Activated naive CD8-positive, alpha-beta T cell treated with anti-CD3 and anti-CD28 coated beads, Interleukin-2, amount 50 U/mL, for 16 hours (primary cell): ENCODE results near the gene CYREN.
"Not testable (repeated sequence)": the region's sequence is repeated elsewhere in the genome, so short reads cannot be mapped to it uniquely, and the experiment has no call there.

ENCODE experiments used
- DNase-seq: peaks from one replicate; pipeline ENCODE4 v3.0.0-alpha.2; 2020; ENCODE audit warnings: low read depth, low spot score

Gene CYREN

DNA sequence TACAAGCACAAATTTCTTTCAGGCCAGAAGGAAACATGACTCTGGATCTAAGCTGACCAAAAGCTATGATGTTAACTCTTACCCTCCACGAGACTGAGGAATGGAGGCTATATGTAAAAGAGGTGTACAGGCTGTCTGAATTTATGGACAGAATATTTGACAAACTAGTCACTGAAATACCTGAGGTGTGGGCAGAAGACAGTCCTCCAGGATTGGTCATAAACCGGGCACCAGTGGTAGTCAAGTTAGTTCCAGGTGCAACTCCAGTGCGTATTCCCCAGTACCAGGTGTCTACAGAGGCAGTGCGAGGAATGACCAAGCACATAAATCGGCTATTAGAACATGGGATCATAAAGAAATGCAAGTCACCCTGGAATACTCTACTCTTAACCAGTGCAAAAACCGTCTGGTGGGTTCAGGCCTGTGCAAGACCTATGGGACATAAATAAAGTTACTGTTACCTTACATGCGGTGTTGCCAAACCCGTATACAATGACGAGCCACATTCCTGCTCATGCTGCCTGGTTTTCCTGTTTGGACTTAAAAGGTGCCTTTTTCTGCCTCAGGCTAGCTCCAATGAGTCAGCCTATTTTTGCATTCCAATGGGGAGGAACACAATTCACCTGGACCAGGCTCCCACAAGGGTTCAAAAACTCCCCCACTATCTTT lies 6.7 kb upstream of the CYREN start:
- DNase-seq: no peak

DNA sequence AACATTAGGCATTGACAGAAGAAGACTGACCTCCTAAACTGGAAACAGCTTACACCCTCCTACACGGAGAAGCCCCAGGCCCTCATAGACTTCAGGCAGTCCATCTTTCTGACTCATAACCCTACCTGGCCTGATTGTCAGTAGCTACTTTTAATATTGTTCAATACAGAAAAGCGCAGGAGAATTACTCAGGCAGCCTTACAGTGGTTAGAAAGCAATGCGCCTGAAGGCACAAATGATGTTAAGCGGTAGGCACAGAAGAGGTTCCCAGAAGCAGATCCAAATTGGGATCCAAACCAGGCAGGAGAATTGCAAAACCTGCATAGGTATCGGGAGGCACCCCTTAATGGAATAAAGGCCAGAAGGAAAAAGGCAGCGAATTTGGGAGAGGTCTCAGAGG lies 5.4 kb upstream of the CYREN start:
- no peak for DNase-seq

DNA sequence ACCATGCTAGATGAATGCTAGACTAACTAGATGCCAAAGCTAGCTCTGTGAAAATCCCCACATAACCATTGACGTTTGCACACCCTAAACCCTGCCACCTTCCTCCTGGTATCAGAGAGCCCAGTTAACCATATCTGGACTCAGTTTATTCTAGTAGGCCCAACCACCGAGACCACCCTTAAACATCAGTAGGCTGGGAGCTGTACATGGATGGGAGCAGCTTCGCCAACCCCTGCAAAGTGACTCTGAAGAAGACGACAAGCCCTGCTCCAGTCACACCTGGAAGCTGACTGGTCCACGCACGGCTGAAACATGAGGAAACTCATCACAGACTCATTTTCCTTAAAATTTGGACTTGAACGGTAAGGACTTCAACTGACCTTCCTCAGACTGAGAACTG lies 4.4 kb upstream of the CYREN start:
- no peak for DNase-seq

DNA sequence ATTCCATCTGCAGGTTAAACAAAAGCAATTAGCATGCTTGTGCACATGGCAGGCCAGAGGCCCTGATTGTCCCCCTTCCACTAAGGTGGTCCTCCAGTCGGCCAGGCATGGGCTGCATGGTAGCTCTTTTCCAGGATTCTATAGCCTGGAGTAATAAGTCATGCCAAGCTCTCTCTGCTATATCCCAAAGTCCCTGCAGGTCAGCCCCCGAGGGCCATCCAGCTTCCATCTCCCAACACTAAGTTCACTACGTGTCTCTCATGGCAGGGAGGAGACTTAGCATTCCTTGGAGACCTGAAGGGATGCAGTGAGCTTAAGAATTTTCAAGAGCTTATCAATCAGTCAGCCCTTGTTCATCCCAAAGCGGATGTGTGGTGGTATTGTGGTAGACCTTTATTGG lies 3.4 kb upstream of the CYREN start:
- DNase-seq: not testable (repeated sequence)

DNA sequence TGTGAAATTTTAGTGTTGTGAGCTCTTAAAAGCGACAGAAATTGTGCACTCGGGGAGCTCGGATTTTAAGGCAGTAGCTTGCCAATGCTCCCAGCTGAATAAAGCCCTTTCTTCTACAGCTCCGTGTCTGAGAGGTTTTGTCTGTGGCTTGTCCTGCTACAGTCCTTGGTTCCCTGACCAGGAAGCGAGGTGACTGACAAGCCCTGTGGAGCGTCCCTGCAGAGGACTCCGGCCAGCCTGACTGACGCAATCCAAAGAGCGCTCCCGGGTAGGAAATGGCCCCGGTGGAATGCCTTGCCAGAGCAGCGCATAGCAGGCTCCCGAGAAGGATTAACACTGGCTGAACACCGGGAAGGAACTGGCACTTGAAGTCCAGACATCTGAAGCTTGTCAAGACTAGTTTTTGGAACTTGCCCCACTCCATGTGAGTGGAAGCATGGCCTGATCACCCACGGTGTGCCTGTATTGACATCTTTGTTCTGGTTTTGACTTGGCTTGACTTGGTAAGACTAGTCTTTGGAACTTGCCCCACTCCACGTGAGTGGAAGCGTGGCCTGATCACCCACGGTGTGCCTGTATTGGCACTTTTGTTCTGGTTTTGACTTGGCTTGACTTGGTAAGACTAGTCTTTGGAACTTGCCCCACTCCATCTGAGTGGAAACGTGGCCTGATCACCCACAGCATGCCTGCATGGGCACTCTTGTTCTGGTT lies 1.2 kb upstream of the CYREN start:
- DNase-seq: not testable (repeated sequence)

DNA sequence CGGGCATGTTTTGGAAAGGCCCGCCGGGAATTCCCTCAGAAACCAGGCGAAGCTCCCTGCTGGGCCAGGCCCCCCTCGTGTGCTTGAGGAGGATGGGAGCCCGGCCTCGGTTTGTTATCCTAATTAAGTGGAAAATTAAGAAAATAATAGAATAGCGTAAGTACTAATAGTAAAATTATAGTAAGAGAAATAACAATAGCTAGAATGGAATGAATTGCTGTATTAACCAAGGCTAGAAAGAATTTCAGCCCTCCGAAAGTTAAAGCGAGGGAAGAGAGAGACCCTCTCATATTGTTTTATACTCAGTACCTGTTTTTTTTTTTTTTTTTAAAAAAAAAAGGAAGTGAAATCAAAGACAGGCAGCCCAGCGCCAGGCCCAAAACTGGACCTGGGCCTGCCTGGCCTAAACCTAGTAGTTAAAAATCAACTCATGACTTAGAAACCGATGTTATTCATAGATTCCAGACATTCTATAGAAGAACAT lies 533 bp upstream of the CYREN start:
- DNase-seq: not testable (repeated sequence)

DNA sequence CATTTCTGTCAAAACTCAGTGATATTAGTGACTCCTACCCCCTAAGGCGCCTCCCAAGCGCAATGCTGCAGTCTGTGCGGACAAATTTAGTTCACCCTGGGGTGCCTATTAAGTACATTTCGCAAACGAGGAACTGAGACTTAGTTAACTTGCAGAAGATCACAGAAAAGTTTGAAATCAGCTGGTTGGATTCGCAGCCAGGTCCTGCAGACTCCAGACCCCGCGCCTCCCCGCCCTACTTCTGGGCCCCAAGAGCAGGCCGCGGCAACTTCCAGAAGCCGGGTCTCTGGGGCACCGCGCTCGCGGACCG lies 588 bp downstream of the CYREN start:
- DNase-seq: no peak

DNA sequence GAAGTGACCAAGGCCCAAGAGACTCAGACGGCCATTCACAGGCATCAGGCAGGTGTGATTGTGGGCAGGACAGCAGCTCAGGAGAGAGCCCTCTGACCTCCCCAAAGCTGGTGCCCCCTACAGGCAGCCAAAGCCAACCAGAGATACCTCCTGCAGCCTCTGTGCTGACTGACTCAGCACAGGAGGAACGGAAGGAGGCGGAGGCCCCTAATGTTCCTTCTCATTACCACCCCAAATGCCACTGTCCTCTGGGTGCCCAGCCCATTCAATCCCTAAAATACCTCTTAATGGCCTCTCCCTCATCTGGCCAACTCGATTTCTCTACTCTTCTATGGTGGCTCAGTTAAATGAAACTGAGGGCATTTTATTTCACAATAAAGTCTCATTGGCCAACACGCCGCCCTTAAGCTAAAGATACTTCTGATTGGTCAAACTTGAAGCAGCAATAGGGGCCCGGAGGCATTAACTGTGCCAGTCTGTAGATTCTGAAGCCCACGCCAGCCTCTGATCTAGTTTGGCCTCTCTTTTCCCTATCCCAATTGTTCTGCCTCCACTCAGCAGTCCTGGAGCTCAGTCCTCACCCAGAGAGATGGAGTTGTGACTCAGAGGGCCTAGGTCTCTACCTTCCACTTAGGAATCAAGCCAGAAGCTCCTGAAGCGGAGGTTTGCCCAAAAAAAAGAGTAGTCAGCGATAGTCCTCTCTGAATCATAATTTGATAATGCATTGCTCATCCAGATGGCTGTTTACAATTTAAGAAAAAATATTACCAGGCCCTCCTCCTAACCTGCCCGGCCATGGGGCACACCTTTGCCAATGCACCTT lies 1.2 kb downstream of the CYREN start:
- no peak for DNase-seq

DNA sequence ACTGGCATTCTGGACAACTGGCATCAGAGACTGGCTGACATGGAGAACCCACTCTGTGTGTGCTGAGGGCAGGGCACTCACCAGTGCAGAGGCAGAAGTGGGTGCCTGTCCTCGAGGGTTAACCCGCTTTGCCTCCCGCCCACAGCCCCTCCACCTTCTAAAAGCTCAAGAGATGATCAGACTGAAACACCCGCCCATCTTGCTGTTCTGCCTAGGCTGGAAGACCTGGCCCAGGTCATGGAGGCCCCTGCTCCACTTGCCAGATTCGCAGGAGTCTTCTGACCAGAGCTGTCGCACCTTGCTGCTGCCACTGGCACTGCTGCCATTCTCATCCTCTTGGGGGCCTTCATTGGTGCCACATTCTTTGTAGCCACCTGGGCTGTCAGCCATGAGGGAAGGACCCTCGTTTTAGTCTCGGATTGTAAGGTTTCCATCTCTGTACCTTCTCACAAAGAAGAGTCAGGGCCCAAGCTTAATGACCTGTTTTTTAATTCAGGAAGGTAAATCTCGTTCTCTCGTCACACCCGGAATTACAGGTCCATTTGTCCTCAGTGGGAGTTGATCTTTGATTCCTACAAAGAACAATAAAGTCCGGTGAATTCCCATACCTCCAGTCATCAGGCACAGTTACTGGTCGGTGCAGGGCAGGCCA lies 1.9 kb downstream of the CYREN start:
- no peak for DNase-seq

DNA sequence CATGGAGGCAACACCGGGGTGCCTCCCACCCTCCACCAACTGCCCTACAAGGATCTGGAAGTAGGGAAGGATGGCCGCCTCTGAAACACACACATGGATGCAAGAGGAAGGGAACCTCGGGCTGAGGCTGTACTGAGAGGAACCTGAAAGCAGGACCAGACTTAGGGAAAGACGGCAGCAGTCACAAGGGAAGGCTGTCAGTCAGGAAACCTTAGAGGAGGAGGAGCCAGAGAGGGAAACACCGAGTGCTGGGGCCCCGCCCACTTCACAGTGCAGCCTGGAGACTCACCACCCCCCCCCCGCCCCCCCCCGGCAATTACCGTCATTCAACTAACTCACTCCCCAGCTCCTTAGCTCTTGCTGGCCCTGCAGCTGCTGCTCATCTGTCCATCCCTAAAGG lies 2.5 kb downstream of the CYREN start:
- DNase-seq: no peak

DNA sequence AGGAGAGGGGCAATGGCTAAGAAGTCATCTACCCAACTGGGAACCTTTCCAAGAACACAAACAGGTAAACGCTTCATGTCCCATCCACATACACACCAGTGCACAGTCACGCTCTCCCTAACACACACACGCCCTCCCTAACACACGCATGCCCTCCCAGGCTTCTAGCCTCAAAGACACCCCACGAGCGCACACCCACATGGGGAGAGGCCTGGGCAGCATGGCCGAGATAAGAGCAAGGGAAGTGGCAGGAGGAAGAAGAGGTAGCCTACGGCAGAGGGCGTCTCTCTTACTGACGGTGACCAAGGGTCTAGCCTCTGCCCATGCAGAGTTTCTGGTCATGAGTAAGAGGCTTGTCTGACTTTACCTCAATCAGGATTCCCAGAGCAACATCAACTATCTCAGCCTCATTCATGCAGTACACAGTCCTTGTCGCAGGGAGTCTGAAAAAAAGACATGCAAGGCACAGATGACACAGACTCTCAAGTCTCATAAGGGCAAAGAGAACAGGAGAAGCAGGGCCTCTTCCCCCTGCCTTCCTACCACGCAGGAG lies 3.1 kb downstream of the CYREN start:
- no peak for DNase-seq

DNA sequence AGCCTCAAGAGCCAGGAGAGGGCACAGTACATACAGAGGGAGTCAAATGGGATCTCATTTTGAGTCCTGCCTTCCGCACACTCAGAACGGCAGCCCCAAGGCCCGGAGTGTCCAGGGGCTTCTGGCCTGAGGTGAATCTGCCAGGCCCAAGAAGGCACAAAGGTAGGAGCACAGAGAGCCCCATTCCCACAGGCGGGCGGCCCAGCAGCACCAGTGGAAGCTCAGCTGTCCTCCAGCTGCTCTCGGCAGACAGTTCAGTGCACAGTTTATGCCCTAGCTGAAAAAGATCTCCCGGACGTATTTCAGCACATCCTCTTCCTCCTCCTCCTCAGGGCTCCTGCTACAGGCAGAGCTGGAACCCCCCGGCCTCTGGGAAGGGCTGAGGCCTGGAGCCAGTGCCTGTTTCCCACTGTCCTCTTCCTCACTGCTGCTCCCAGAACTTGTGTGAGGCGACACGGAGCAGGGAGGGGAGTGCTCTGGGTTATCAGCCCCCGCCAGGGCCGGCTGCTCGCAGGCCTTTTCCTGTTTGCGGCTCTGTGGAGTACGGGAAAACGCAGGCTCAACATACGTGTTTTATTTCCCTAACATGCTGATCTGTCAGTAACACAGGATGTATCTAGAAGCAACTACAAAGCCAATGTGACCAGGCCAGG lies 4.0 kb downstream of the CYREN start:
- DNase-seq: no peak

DNA sequence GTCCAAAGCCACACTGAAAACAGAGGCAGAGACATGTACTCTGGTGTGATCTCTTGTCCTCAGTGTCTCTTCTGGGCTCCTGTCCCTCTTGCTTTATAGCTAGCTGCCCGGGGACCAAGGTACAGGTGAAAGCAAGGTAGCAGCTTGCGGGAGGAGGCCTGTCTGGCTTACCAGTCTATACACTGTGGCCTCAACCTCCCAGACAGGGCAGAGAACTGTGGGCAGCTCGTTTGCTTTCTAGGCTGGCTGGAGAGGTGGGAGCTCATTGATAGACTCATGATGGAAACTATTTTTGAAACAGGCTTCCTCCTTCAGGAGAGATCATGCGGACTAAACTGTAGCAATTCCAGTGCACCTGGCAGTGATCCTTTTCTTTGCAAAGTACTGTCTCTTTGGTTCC lies 4.6 kb downstream of the CYREN start:
- no peak for DNase-seq

DNA sequence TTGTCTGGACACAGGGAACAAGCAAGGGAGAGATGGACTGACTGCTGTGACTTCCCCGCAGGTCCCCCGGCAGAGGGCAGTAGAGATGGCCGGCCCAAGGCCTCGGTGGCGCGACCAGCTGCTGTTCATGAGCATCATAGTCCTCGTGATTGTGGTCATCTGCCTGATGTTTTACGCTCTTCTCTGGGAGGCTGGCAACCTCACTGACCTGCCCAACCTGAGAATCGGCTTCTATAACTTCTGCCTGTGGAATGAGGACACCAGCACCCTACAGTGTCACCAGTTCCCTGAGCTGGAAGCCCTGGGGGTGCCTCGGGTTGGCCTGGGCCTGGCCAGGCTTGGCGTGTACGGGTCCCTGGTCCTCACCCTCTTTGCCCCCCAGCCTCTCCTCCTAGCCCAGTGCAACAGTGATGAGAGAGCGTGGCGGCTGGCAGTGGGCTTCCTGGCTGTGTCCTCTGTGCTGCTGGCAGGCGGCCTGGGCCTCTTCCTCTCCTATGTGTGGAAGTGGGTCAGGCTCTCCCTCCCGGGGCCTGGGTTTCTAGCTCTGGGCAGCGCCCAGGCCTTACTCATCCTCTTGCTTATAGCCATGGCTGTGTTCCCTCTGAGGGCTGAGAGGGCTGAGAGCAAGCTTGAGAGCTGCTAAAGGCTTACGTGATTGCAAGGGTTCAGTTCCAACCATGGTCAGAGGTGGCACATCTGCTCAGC lies 6.0 kb downstream of the CYREN start:
- DNase-seq: no peak

DNA sequence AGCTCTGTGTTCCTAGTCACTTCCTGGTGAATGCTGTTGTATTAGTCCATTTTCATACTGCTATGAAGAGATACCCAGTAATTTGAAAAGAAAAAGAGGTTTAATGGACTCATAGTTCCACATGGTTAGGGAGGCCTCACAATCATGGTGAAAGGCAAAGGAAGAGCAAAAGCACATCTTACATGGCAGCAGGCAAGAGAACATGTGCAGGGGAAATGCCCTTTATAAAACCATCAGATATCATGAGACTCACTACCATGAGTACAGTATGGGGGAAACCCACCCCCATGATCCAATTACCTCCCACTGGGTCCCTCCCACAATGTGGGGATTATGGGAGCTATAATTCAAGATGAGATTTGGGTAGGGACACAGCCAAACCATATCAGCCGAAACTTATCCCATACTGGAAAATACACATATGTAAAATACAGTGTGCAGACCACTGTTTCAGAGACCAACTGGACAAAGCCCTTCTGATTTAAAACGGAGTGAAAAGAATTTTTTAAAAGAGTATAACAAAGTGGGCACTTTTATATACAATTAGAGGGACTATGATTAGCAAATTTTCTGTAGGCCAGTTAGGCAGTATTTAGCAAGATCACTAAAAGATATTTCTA lies 8.0 kb downstream of the CYREN start:
- no peak for DNase-seq

DNA sequence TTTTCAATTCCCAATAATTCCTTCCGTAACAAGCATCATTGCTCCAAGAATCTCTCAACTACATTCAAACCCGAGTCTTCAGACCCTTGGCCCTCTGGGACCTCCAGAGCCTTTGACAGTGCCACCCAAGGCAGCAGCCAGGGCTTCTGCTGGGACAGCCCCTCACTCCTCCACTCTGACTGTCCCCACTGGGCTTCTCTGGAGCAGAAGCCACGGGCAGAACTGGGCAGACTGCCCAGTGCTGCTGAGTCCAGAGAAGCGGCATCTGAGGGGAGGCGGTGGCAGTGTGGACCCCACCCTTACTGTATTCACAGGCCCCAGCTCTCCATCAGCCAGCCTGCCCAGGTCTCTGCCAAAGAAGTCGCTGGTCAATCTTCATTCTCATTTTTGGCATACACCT lies 8.8 kb downstream of the CYREN start:
- DNase-seq: no peak

DNA sequence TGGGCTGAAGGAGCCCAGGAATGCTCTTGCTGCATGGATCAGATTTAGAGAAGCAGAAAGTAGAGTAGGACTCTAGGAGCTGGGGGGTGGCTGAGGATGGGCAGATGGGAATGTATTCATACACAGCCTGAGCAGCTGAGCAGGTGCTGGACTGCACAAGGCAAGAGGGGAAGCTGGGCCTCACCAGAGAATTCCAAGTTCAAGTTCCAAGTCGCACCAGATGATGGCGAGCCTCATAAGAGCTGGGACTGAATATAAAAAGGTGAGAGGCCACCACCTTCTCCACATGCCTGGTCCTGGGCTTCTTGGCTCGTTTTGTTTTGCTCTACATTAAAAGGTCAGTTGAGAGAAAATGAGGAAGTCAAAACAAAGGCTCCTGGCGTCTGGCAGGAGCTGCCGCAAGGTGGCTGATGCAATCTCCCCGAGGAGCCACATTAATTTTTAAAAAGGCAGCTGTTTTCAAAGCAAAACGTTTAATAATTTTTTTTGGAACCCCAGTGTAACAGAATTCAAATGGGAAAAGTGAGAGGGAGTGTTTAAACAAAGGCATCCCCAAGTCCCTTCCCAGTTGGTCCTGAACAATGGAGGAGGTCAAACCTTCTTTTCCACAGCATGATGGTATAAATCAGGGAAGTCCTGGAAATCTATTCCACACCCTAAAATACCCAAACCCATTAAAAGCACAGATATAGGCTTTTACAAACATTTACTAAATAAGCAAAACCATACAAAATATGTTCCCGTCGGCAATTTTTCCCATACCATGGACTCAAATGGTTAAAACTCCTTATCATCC lies 9.5 kb downstream of the CYREN start:
- DNase-seq: no peak

DNA sequence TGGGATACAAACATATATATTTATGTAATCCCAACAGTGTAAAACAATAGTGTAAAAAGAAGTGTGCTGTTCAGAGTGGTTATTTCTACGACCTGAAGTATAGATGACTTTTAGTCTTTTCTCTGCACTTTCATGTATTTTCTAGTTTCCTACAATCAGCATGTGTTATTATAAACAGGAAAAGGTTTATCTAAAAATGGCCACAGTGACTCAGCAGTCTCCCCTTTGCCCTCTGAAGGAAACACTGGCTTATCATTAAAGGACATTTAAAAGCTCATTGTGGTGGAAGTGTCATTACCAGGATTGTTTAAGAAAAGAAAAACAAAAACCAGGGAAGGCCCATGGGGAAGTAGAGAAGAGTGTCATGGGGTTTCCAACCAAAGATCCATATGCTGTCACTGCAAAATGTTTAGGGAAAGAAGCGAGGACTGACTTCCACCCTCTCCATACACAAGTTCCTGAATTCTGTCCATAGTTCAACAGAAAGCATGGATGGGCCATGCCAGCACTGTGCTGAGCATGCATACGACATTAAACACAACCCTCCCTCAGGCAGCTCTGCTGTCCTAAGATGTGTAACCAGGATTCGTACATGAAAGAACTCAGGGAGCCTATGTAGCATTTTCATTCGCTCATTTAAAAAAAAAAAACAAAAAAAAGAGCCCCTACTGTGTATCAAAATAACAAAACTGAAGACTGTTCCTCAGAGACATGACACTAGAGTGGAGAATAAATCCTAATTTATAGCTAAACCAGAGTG lies 10.2 kb downstream of the CYREN start:
- DNase-seq: no peak
